NCI-H1694 (cell line): ENCODE results near the gene AIPL1.
A peak's percentile ranks its signal among the peaks of the same experiment; 100 is the strongest.
"Not testable (repeated sequence)": the region's sequence is repeated elsewhere in the genome, so short reads cannot be mapped to it uniquely, and the experiment has no call there.

Experiments used
- DNase-seq: peaks from one replicate; lab custom pipeline; 2025; lab: John Stamatoyannopoulos, UW

Gene AIPL1

GRCh38 chr17:6435051-6435450 is at the start of gene AIPL1:
AIPL1 (minus strand) TSS chr17:6435121; CDS start chr17:6435104, 17 bp downstream.
- DNase-seq, result no peak

- DNase-seq, result no peak
Measured at GRCh38 chr17:6483507-6483906, 48.6 kb upstream of the AIPL1 start.

- not testable (repeated sequence) for DNase-seq
Measured at GRCh38 chr17:6482796-6483195, 47.9 kb upstream of the AIPL1 start.

GRCh38 chr17:6482105-6482455 is 47.2 kb upstream of the AIPL1 start:
- no peak for DNase-seq

- no peak for DNase-seq
Measured at GRCh38 chr17:6480303-6480675, 45.4 kb upstream of the AIPL1 start.

- no peak for DNase-seq
Measured at GRCh38 chr17:6479622-6480302, 44.8 kb upstream of the AIPL1 start.

GRCh38 chr17:6478486-6478885 is 43.6 kb upstream of the AIPL1 start:
- no peak for DNase-seq

GRCh38 chr17:6477831-6478383 is 43.0 kb upstream of the AIPL1 start:
- no peak for DNase-seq

- DNase-seq, result no peak
Measured at GRCh38 chr17:6476810-6477179, 41.9 kb upstream of the AIPL1 start.

- DNase-seq, result no peak
Measured at GRCh38 chr17:6476076-6476809, 41.3 kb upstream of the AIPL1 start.

GRCh38 chr17:6475411-6475810 is 40.5 kb upstream of the AIPL1 start:
- DNase-seq, result peak; percentile 85

GRCh38 chr17:6474906-6475305 is 40.0 kb upstream of the AIPL1 start:
- peak; percentile 26 for DNase-seq

GRCh38 chr17:6474376-6474775 is 39.5 kb upstream of the AIPL1 start:
- no peak for DNase-seq

- DNase-seq, result peak; percentile 39
Measured at GRCh38 chr17:6473128-6473767, 38.3 kb upstream of the AIPL1 start.

GRCh38 chr17:6472517-6472916 is 37.6 kb upstream of the AIPL1 start:
- DNase-seq, result no peak

- DNase-seq, result no peak
Measured at GRCh38 chr17:6471531-6472465, 36.9 kb upstream of the AIPL1 start.

GRCh38 chr17:6470751-6471521 is 36.0 kb upstream of the AIPL1 start:
- no peak for DNase-seq

GRCh38 chr17:6470146-6470718 is 35.3 kb upstream of the AIPL1 start:
- DNase-seq, result no peak

GRCh38 chr17:6468051-6468790 is 33.3 kb upstream of the AIPL1 start:
- DNase-seq, result no peak

- no peak for DNase-seq
Measured at GRCh38 chr17:6467567-6467966, 32.6 kb upstream of the AIPL1 start.
